Measurements from ENCODE around the gene PITPNB.

GRCh38 chr22:27802346-27803073, 116.5 kb downstream of the PITPNB start:
- TF ChIP-seq ELF4 (CRISPR knock-in tag; IDR thresholded peaks at IDR 0.05; ENCODE audit: low read depth) = no peak
- TF ChIP-seq, protein P1, sequence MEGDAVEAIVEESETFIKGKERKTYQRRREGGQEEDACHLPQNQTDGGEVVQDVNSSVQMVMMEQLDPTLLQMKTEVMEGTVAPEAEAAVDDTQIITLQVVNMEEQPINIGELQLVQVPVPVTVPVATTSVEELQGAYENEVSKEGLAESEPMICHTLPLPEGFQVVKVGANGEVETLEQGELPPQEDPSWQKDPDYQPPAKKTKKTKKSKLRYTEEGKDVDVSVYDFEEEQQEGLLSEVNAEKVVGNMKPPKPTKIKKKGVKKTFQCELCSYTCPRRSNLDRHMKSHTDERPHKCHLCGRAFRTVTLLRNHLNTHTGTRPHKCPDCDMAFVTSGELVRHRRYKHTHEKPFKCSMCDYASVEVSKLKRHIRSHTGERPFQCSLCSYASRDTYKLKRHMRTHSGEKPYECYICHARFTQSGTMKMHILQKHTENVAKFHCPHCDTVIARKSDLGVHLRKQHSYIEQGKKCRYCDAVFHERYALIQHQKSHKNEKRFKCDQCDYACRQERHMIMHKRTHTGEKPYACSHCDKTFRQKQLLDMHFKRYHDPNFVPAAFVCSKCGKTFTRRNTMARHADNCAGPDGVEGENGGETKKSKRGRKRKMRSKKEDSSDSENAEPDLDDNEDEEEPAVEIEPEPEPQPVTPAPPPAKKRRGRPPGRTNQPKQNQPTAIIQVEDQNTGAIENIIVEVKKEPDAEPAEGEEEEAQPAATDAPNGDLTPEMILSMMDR (IDR thresholded peaks at IDR 0.05) = no peak
- TF ChIP-seq ZBTB21 (CRISPR knock-in tag; IDR thresholded peaks at IDR 0.05; ENCODE audit: borderline replicate concordance) = no peak
- TF ChIP-seq, protein P2, sequence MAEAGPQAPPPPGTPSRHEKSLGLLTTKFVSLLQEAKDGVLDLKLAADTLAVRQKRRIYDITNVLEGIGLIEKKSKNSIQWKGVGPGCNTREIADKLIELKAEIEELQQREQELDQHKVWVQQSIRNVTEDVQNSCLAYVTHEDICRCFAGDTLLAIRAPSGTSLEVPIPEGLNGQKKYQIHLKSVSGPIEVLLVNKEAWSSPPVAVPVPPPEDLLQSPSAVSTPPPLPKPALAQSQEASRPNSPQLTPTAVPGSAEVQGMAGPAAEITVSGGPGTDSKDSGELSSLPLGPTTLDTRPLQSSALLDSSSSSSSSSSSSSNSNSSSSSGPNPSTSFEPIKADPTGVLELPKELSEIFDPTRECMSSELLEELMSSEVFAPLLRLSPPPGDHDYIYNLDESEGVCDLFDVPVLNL (CRISPR knock-in tag; IDR thresholded peaks at IDR 0.05; ENCODE audit: borderline replicate concordance, low read depth) = no peak
- TF ChIP-seq NR3C1 (CRISPR knock-in tag; conservative IDR thresholded peaks at IDR 0.05; ENCODE audit: low read depth) = no peak
- TF ChIP-seq SP1 (CRISPR knock-in tag; conservative IDR thresholded peaks at IDR 0.05) = no peak
- no peak for TF ChIP-seq ATF6 (CRISPR knock-in tag; IDR thresholded peaks at IDR 0.05)
- no peak for TF ChIP-seq FOXK1 (CRISPR knock-in tag; IDR thresholded peaks at IDR 0.05)
- TF ChIP-seq, protein P3, sequence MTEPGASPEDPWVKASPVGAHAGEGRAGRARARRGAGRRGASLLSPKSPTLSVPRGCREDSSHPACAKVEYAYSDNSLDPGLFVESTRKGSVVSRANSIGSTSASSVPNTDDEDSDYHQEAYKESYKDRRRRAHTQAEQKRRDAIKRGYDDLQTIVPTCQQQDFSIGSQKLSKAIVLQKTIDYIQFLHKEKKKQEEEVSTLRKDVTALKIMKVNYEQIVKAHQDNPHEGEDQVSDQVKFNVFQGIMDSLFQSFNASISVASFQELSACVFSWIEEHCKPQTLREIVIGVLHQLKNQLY (CRISPR knock-in tag; IDR thresholded peaks at IDR 0.05) = no peak
- TF ChIP-seq ZNF425 (CRISPR knock-in tag; conservative IDR thresholded peaks at IDR 0.05) = no peak
- 0 out of 2 replicates have a peak, but pooled peaks have one; percentile 30 for TF ChIP-seq PRRX2 (CRISPR knock-in tag; IDR thresholded peaks at IDR 0.05)

All from WTC11 (cell line).